Measurements from ENCODE around the gene CAPN7.
A peak's percentile ranks its signal among the peaks of the same experiment; 100 is the strongest.

Gene CAPN7

DNA sequence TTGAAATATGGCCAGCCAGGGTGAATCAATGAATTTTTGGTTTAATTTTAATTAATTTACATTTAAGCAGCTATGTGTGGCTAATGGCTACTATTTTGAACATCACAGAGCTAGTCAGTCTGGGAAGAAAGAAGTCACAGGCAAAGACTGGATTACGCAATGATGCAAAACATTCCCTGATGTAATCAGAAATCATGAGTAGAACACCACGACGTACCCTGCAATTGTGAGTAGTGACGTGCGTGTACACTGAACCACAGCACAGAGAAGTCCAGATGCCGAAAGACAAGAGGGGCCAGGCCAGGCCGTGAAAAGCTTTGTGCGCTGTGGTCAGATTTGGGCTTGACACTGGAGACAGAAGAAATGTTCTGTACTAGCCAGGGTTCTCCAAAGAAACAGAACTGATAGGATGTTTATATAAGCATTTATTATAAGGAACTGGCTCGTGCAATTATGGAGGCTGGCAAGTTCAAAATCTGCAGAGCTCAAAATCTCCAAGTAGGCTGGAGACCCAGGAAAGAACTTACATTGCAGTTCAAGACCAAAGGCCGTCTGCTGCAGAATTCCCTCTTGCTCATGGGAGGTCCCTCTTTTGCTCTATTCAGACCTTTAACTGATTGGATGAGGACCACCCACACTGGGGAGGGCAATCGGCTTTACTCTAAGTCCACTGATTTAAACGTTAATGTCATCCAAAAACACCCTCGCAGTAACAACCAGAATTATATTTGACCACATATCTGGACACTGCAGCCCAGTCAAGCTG lies 81.7 kb downstream of the CAPN7 start:
- no peak overlapping the region for H3K4me3 ChIP-seq (replicated peaks in 1 of 2; ENCODE audit: low read depth in 2 of 2, low read length in 2 of 2)
- TF ChIP-seq, protein P1, sequence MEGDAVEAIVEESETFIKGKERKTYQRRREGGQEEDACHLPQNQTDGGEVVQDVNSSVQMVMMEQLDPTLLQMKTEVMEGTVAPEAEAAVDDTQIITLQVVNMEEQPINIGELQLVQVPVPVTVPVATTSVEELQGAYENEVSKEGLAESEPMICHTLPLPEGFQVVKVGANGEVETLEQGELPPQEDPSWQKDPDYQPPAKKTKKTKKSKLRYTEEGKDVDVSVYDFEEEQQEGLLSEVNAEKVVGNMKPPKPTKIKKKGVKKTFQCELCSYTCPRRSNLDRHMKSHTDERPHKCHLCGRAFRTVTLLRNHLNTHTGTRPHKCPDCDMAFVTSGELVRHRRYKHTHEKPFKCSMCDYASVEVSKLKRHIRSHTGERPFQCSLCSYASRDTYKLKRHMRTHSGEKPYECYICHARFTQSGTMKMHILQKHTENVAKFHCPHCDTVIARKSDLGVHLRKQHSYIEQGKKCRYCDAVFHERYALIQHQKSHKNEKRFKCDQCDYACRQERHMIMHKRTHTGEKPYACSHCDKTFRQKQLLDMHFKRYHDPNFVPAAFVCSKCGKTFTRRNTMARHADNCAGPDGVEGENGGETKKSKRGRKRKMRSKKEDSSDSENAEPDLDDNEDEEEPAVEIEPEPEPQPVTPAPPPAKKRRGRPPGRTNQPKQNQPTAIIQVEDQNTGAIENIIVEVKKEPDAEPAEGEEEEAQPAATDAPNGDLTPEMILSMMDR (IDR thresholded peaks at IDR 0.05; ENCODE audit: low read depth, low read length), result no peak
- DNase-seq (ENCODE audit: low read depth in 2 of 2), result peak; percentile 95

DNA sequence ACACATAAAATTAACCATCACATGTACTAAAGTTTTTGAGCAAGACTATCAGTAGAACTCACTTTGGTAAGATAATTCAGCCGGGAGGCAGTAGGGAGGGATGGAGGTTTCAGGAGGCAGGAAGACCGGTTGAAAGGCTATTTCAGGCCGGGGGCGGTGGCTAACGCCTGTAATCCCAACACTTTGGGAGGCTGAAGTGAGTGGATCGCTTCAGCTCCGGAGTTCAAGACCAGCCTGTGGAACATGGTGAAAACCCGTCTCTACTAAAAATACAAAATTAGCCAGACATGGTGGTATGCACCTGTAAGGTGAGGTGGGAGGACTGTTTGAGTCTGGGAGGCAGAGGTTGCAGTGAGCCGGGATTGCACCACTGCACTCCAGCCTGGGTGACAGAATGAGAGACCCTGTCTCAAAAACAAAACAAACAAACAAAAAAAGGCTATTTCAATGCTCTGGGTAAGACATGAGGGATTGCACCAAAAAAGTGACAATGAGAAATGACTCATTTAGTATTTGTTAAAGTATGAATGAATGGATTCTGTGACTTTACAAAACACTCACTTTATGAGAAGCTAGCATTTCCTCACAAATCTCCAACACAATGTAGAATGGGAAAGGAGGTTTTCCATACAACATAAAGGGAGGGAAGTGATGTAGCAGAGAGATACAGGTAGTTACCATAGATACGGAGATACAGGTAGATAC lies 82.4 kb downstream of the CAPN7 start:
- TF ChIP-seq, protein P1 (IDR thresholded peaks at IDR 0.05; ENCODE audit: low read depth, low read length), result no peak
- DNase-seq (ENCODE audit: low read depth in 2 of 2), result peak in 1 of 2 donors; percentile 31
- no peak overlapping the region for H3K4me3 ChIP-seq (replicated peaks in 1 of 2; ENCODE audit: low read depth in 2 of 2, low read length in 2 of 2)

DNA sequence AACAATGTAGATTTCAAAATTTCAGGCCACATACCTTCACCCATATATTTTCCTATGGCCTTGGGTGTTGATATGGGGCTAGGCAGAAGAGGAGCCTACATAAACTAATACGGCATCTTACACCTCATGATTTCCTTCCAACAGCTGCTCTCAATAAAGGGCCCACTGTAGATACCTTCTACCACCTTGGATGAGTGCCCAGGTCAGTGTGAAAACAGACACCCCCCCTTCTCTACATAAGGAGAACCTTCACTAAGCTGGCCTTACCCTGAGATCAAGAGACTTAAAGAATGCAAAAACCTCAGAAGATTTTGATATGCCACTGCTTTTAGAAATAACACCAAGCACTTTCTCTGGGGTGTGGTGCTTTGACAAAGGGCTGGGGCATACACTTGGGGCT lies 83.6 kb downstream of the CAPN7 start:
- no peak overlapping the region for H3K4me3 ChIP-seq (replicated peaks in 1 of 2; ENCODE audit: low read depth in 2 of 2, low read length in 2 of 2)
- no peak for DNase-seq (ENCODE audit: low read depth in 2 of 2)
- TF ChIP-seq, protein P1 (IDR thresholded peaks at IDR 0.05; ENCODE audit: low read depth, low read length), result no peak

DNA sequence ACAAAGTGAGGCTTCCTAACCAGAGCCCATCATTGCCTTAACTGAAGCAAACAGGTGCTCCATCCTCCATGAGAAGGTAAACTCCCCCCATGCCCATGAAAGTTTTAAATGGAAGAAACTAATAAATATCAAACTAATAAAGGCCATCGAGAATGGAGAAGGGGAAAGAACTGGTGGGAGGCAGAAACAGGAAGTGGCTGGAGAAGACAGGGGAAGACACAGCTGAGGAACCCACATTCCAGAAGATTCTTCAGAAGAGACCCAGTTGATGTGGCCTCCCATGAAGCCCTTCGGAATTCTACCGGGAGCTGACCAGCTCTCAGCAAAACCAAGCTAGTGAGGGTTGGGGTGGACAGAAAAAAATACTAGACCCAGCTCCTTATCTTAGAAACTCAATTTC lies 84.7 kb downstream of the CAPN7 start:
- H3K4me3 ChIP-seq (replicated peaks in 1 of 2; ENCODE audit: low read depth in 2 of 2, low read length in 2 of 2), result no peak overlapping the region
- no peak for DNase-seq (ENCODE audit: low read depth in 2 of 2)
- TF ChIP-seq, protein P1 (IDR thresholded peaks at IDR 0.05; ENCODE audit: low read depth, low read length), result no peak

DNA sequence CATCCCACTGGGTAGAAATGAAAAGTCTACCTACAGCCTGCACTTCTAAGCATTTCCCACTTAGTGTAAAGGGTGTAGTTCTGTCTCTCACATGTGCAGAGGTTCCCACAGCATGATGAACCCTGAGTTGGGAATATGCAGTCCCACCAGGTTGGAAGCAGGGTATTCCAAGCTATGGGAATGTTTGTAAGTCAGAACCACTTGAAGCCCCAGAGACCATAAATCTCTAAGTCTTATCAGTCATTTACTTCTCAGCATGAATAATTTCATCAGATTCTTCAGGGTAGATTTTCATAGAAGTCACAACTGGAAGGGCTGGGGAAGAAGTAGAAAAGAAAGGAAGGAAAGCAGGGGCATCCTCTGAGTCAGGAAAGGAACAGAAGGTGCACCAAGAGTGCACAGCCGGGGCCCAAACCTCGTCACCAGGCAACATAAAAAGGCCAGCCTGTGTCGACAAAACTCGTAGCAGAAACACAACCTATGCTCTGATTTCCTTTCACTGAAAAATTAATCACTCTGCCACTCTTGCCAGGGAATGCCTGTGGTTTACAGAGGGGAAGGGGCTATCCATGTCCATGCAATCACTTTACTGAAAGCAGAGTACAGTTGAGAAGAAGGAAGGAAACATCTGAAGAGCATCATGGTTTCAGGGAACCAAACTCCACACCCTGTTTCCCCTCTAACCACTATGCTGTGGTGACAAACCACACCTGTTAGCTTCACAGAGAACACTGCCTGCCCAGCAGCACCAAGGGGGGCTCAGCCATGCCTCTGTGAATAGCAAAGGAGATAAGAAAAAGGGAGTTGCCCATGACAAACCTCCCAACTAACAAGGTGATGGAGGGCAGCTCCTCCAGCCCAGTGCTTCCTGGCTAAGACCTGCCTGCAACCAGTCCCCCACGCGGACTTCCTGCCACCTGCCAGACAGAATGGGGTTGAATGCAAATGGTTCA lies 85.8 kb downstream of the CAPN7 start:
- H3K4me3 ChIP-seq (replicated peaks in 1 of 2; ENCODE audit: low read depth in 2 of 2, low read length in 2 of 2), result no peak overlapping the region
- peak in 1 of 2 donors; percentile 53 for DNase-seq (ENCODE audit: low read depth in 2 of 2)
- TF ChIP-seq, protein P1 (IDR thresholded peaks at IDR 0.05; ENCODE audit: low read depth, low read length), result no peak

DNA sequence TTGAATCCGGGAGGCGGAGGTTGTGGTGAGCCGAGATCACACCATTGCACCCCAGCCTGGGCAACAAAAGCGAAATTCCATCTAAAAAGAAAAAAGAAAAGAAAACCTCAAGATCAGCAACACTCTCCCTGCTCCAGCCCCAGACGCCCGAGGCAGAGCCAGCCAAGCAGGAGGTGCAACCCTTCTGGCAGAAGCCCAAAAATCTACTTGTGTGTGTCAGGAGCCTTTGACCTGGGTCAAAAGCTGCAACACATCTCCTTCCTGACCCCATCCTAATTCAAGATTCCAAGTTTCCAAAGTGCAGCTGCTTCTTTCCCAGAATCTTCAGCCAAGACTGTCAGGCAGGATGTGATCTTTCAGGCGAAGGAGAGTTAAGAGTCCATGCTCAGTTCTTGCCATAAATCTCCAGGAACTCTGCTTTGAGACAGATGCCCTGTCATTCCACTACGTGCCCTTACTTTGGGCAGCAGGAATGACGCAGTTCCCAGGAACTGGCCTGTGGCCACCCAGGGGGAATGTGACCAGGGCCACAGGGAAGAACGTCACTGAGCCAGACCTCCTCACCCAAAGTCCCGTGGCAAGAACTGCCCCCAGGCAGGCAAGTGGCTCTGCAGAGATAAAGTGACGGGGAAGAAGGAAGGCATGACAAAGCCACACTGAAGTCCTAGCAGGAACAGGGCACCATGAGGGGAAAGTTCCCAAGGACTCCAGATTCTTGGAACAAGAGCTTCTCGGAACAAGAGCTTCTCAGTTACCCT lies 86.9 kb downstream of the CAPN7 start:
- peak; percentile 25 to 83 for DNase-seq (ENCODE audit: low read depth in 2 of 2)
- H3K4me3 ChIP-seq (replicated peaks in 1 of 2; ENCODE audit: low read depth in 2 of 2, low read length in 2 of 2), result no peak overlapping the region
- TF ChIP-seq, protein P1 (IDR thresholded peaks at IDR 0.05; ENCODE audit: low read depth, low read length), result no peak
